SU-DHL-6 (cell line): ENCODE data around the gene HS6ST3.

Source experiments
- EZH2phosphoT487 ChIP-seq: fragments of 200-600 bp; sonication (generic), shearing (Covaris generic); conservative IDR thresholded peaks from 2 replicates; pipeline ENCODE4 v1.6.1; 2018; ENCODE audit warnings: mild to moderate bottlenecking, antibody characterized with exemption, low read length, moderate library complexity, mixed read lengths
- TF ChIP-seq, protein P1 (sequence below): fragments of 200-600 bp; sonication (generic); IDR thresholded peaks from one replicate; pipeline ENCODE4 v1.5.1; 2017; ENCODE audit warnings: antibody characterized with exemption, mild to moderate bottlenecking, low read length, moderate library complexity; ENCODE audit not compliant: insufficient read depth, poor library complexity, severe bottlenecking

DNA sequence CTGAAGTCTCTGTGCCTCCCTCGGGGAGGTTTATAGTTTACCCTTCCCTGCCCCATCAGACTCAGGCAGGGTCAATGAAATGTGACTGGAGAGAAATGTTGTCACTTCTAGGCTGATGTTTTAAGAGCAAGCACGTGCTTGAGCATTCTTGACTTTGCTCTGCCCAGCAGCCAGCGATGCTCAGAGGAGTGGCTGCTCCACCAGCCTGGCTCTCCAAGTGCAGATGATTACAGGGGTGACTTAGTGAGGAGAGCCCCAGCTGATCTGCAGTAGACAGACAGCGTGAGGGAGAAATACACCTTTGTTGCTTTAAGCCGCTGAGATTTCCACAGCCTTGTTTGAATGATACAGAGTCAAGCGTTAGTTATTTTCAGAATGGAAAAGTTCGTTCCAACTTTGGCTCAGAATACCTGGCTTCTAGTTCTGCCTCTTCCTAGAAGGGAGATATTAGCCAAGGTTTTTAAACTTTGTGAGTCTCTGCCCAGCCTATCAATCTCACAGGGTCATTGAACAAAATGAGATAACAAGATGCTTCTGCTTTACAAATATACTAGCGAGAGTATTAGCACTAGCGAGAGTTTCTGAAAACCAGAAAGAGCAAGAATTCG lies 760.7 kb downstream of the HS6ST3 start:
- TF ChIP-seq, protein P1, sequence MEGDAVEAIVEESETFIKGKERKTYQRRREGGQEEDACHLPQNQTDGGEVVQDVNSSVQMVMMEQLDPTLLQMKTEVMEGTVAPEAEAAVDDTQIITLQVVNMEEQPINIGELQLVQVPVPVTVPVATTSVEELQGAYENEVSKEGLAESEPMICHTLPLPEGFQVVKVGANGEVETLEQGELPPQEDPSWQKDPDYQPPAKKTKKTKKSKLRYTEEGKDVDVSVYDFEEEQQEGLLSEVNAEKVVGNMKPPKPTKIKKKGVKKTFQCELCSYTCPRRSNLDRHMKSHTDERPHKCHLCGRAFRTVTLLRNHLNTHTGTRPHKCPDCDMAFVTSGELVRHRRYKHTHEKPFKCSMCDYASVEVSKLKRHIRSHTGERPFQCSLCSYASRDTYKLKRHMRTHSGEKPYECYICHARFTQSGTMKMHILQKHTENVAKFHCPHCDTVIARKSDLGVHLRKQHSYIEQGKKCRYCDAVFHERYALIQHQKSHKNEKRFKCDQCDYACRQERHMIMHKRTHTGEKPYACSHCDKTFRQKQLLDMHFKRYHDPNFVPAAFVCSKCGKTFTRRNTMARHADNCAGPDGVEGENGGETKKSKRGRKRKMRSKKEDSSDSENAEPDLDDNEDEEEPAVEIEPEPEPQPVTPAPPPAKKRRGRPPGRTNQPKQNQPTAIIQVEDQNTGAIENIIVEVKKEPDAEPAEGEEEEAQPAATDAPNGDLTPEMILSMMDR: no peak
- no peak for TF ChIP-seq EZH2phosphoT487
